ENCODE data around the gene FMN1.

DNA sequence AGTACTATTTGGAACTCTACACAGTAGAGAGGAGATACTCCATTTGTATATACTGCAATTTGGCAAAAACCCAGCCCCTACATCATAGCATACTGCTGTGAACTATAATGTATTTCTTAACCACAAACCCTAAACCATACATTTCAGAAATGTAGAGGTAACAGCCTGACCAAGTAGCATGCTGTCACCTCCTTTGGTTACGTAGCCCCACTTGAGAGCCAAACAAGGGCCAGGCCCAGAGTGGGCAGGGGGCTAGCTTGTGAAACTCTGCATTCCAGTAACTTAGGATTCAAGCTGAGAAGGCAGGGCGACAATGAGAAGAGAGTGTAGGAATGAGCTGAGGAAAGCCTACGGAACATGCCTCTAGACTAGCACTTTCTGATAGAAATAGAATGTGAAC, 340.9 kb downstream of the FMN1 start:
- TF ChIP-seq CTCF (CRISPR knock-in tag; IDR thresholded peaks at IDR 0.05) (no peak), HDAC6 (IDR thresholded peaks at IDR 0.05; ENCODE audit: low read depth, low read length) (no peak), USF2 (IDR thresholded peaks at IDR 0.05; ENCODE audit: low read depth, low read length) (no peak), USF2 (CRISPR knock-in tag; IDR thresholded peaks at IDR 0.05; ENCODE audit: borderline replicate concordance) (no peak), TGIF2 (CRISPR knock-in tag; IDR thresholded peaks at IDR 0.05) (no peak)
- TF ChIP-seq, protein P1, sequence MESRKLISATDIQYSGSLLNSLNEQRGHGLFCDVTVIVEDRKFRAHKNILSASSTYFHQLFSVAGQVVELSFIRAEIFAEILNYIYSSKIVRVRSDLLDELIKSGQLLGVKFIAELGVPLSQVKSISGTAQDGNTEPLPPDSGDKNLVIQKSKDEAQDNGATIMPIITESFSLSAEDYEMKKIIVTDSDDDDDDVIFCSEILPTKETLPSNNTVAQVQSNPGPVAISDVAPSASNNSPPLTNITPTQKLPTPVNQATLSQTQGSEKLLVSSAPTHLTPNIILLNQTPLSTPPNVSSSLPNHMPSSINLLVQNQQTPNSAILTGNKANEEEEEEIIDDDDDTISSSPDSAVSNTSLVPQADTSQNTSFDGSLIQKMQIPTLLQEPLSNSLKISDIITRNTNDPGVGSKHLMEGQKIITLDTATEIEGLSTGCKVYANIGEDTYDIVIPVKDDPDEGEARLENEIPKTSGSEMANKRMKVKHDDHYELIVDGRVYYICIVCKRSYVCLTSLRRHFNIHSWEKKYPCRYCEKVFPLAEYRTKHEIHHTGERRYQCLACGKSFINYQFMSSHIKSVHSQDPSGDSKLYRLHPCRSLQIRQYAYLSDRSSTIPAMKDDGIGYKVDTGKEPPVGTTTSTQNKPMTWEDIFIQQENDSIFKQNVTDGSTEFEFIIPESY (CRISPR knock-in tag; IDR thresholded peaks at IDR 0.05): no peak

Data from HepG2 (cell line).